Measurements from ENCODE around the gene GDI1.

GRCh38 chrX:154437971-154438893 is 1.3 kb downstream of the GDI1 start:
- TF ChIP-seq POLR2A (IDR thresholded peaks at IDR 0.05) (no peak), CTCF (IDR thresholded peaks at IDR 0.05) (no peak)

Data from gastroesophageal sphincter (tissue), 3 donors.